ENCODE measurements around the gene SMC3. TPM values are rescaled to one million over a fixed set of nuclear protein-coding genes. Genes with fewer than 3 reads are reported as not detected.
"Not testable (repeated sequence)": the region's sequence is repeated elsewhere in the genome, so short reads cannot be mapped to it uniquely, and the experiment has no call there.

SMC3 gene
- 10 to 100 TPM; 81.3 to 85.0 TPM for total RNA-seq

DNA sequence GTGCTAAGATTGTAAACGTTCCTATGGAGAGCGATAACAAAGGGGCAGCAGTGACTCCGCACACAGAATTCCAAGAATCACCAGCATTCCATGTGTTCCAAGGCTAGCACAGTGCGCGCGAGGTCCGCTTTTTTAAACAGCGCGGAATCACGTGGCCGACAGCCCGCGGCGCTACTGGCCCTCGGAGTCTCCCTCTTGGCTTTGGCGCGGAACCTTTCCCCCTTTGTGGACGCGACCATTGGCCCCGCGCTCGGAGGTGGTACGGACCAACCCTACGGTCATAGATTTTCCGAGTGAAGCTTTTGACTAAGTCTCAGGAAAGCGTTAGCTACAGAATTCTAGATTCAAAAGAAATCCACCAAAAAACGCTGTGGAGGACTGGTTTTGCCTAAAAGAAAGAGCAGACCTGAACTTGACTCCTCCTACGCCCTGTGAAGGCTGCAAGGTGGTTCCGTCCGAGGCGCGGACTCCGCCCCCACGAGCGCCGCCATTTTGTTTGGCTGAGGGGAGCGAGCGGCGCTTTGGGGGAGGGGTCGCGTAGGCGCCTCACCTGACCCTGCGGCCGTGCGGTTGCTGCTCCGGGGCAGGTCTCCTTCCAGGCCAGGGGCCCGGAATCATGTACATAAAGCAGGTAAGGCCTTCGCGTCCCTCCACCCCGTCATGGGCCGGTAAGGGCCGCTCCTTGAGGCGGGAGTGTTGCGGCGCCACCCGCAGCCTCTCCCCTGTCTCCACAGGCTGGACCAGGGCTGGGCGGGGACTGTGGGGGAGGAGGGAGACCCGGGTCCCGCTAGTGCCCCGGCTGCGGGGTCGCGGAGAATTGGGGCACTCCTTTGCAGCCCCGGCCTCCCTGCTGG, at the start of gene SMC3:
Gene SMC3 (plus strand): TSS at position 495 of the 854 bp plus-strand sequence. CDS start 122 bp downstream, at position 617.
- Mint-ChIP-seq H3K27ac (peak within 1 kb of the TSS; percentile 98), H3K4me1 (ENCODE audit: low read depth) (peaks cover 31% of the 10 kb centered on the region), H3K4me3 (peak within 1 kb of the TSS; percentile 87), H3K9me3 (no peaks in the 10 kb centered on the region), H3K36me3 (ENCODE audit: low read depth) (peaks cover 21% of the 10 kb centered on the region), H3K27me3 (ENCODE audit: low read depth) (peaks cover 5% of the 10 kb centered on the region)
- DNase-seq: peak; percentile 95
- CTCF ChIA-PET: interaction anchor here (1.0 to 1.3 kb wide), 2 partner anchors 105 to 257 kb away, joined by 3 read pairs; no protein-coding TSS in a partner anchor
- intact Hi-C loops (cut with micrococcal nuclease): loop anchor here (1.0 to 5.0 kb wide), 8 partner anchors 10 to 590 kb away; partner anchors contain the start of genes BBIP1, PDCD4 and SHOC2

DNA sequence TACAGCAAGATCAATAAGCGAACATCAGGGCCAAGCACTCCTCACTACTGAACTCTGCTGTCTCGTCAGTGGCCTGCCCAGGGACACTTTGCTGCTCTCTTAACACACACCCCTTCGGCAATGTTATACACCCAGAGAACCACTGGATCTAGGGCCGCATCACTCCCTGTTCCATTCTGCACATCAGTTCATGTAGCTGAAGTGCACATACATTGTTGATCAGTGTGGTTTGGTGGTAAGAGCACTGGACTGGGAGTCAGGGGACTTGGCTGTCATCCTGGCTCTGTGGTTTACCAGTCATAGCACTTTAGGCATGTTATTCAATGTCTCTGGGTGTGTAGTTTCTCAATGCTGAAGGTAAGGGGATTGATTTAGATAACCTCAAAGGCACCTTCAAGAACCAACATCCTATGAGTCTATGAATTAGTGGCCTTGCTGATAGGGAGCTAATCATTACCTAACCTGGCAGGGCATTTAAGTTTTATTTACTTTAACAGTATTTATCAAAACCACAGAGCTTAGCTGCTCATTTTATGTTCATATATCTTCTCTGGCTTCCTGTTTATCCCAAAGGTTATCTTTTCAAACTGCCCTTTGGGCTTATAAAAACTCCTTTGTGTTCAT, 45.0 kb upstream of the SMC3 start:
- no peak overlapping the region for H3K27ac Mint-ChIP-seq
- peaks cover 34% of the 10 kb centered on the region for H3K4me1 Mint-ChIP-seq (ENCODE audit: low read depth)
- H3K9me3 Mint-ChIP-seq: no peaks in the 10 kb centered on the region
- H3K27me3 Mint-ChIP-seq (ENCODE audit: low read depth): no peaks in the 10 kb centered on the region
- no peak overlapping the region for H3K4me3 Mint-ChIP-seq
- DNase-seq: no peak
- CTCF ChIA-PET: interaction anchor here (1.0 kb wide), 1 partner anchor 167 kb away, joined by 3 read pairs; no protein-coding TSS in a partner anchor
- peaks cover 2% of the 10 kb centered on the region for H3K36me3 Mint-ChIP-seq (ENCODE audit: low read depth)
- intact Hi-C loops (cut with micrococcal nuclease): no loop called here

GRCh38 chr10:110523736-110524135, 43.8 kb upstream of the SMC3 start:
- Mint-ChIP-seq H3K4me1 (ENCODE audit: low read depth) (peaks cover 46% of the 10 kb centered on the region), H3K36me3 (ENCODE audit: low read depth) (peaks cover 2% of the 10 kb centered on the region), H3K9me3 (no peaks in the 10 kb centered on the region), H3K27me3 (ENCODE audit: low read depth) (no peaks in the 10 kb centered on the region), H3K27ac (no peak overlapping the region), H3K4me3 (no peak overlapping the region)
- intact Hi-C loops (cut with micrococcal nuclease): no loop called here
- DNase-seq: no peak
- CTCF ChIA-PET: interaction anchor here (0.6 to 0.7 kb wide), 2 partner anchors 18 to 132 kb away, joined by 3 read pairs; no protein-coding TSS in a partner anchor

DNA sequence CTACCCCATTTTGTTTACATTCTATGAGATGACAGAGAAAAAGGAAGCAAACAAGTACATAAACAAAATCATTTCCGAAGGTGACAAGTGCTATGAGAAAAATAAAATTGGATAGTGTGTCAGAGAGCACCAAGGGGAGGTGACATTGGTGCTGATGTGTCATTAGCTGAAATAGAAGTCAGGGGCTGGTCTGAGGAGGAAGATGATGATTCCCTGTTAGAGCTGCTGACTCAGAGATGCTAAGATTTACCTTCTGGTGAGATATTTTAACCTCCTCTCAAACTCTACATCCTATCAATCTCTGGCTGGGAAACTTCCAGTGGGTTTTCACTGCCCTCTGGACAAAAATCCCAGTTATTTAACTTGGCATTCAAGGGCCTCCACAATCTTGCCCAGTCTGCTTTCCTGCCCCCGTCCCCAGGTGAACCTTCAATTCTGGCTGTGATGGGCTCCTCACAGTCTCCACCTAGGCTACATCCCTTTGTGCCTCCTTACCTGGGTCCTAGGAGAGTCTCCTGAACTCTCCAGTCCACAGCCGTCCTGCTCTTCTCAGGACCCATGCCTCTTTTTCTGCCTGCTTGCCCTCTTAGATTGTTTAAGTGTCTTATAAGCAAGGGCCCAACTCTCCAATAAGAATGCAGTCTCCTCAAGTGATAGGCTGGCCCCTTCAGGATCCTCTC, 43.2 kb upstream of the SMC3 start:
- Mint-ChIP-seq H3K4me3 (no peak overlapping the region), H3K27ac (no peak overlapping the region), H3K36me3 (ENCODE audit: low read depth) (peaks cover 2% of the 10 kb centered on the region), H3K9me3 (no peaks in the 10 kb centered on the region), H3K4me1 (ENCODE audit: low read depth) (peaks cover 52% of the 10 kb centered on the region), H3K27me3 (ENCODE audit: low read depth) (no peaks in the 10 kb centered on the region)
- CTCF ChIA-PET: interaction anchor here (0.6 to 0.7 kb wide), 2 partner anchors 18 to 132 kb away, joined by 3 read pairs; no protein-coding TSS in a partner anchor
- DNase-seq: no peak
- intact Hi-C loops (cut with micrococcal nuclease): no loop called here

DNA sequence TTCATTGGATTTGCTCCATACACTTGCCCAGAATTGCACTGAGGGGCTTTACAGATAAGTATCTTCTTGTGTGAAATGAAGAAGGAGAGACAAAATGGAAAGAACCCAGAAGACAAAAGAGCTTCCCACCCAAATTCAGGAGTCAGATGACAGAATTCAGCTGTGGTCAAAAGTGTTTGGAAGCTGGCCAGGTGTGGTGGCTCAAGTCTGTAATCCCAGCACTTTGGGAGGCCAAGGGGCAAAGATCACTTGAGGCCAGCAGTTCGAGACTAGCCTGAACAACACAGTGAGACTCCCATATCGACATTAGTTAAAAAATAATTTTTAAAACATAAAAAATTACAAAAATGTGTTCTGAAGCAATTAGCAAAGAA, 42.6 kb upstream of the SMC3 start:
- Mint-ChIP-seq H3K27me3 (ENCODE audit: low read depth) (no peaks in the 10 kb centered on the region), H3K27ac (no peak overlapping the region), H3K9me3 (no peaks in the 10 kb centered on the region), H3K36me3 (ENCODE audit: low read depth) (peaks cover 2% of the 10 kb centered on the region), H3K4me3 (no peak overlapping the region), H3K4me1 (ENCODE audit: low read depth) (peaks cover 57% of the 10 kb centered on the region)
- intact Hi-C loops (cut with micrococcal nuclease): no loop called here
- CTCF ChIA-PET: no interaction called here
- no peak for DNase-seq

- DNase-seq: no peak
- intact Hi-C loops (cut with micrococcal nuclease): no loop called here
- Mint-ChIP-seq H3K4me3 (no peak overlapping the region), H3K4me1 (ENCODE audit: low read depth) (peaks cover 58% of the 10 kb centered on the region), H3K27ac (no peak overlapping the region), H3K9me3 (no peaks in the 10 kb centered on the region), H3K27me3 (ENCODE audit: low read depth) (no peaks in the 10 kb centered on the region), H3K36me3 (ENCODE audit: low read depth) (peaks cover 1% of the 10 kb centered on the region)
- CTCF ChIA-PET: no interaction called here
Measured at GRCh38 chr10:110525349-110526260, 41.9 kb upstream of the SMC3 start.

DNA sequence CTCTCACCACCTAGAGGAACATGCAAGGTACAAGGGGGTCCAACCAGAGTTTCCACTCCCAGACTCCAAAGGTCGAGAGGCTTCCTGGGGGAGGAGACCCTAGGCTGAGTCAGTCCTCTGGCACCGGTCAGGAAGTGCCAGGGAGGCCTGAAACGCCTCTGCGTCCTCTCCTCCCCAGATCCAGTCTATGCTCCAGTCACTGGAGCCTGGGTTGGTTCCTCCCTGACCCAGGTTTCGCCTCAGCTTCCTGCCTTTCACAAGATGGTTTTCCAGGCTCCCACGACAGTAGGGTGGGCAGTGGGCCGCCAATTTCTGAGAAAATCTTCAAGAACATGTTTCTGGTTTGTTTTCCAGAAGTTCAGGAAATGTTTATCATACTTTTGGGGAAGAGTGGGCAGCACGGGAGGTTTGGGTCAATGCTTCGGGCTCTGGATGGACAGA, 39.7 kb upstream of the SMC3 start:
- no peaks in the 10 kb centered on the region for H3K36me3 Mint-ChIP-seq (ENCODE audit: low read depth)
- H3K27me3 Mint-ChIP-seq (ENCODE audit: low read depth): no peaks in the 10 kb centered on the region
- DNase-seq: no peak
- peaks cover 56% of the 10 kb centered on the region for H3K4me1 Mint-ChIP-seq (ENCODE audit: low read depth)
- intact Hi-C loops (cut with micrococcal nuclease): loop anchor here (1.0 kb wide), 1 partner anchor 9 kb away; no protein-coding TSS in a partner anchor
- no peaks in the 10 kb centered on the region for H3K9me3 Mint-ChIP-seq
- CTCF ChIA-PET: interaction anchor here (1.2 to 3.6 kb wide), 2 partner anchors 24 to 173 kb away, joined by 4 to 17 read pairs; no protein-coding TSS in a partner anchor
- H3K4me3 Mint-ChIP-seq: no peak overlapping the region
- peak overlapping the region; percentile 77 for H3K27ac Mint-ChIP-seq

- no peak overlapping the region for H3K4me3 Mint-ChIP-seq
- H3K27ac Mint-ChIP-seq: peak overlapping the region; percentile 77
- H3K36me3 Mint-ChIP-seq (ENCODE audit: low read depth): no peaks in the 10 kb centered on the region
- intact Hi-C loops (cut with micrococcal nuclease): loop anchor here (1.0 kb wide), 1 partner anchor 8 kb away; no protein-coding TSS in a partner anchor
- H3K27me3 Mint-ChIP-seq (ENCODE audit: low read depth): no peaks in the 10 kb centered on the region
- no peak for DNase-seq
- H3K4me1 Mint-ChIP-seq (ENCODE audit: low read depth): peaks cover 58% of the 10 kb centered on the region
- H3K9me3 Mint-ChIP-seq: no peaks in the 10 kb centered on the region
- CTCF ChIA-PET: interaction anchor here (0.6 to 3.6 kb wide), 4 partner anchors 25 to 223 kb away, joined by 3 to 17 read pairs (median 4); no protein-coding TSS in a partner anchor
Measured at GRCh38 chr10:110528224-110528996, 39.1 kb upstream of the SMC3 start.

- not testable (repeated sequence) for H3K36me3 Mint-ChIP-seq (ENCODE audit: low read depth); H3K9me3 Mint-ChIP-seq; H3K4me3 Mint-ChIP-seq; H3K27me3 Mint-ChIP-seq (ENCODE audit: low read depth)
- Mint-ChIP-seq H3K27ac (peak overlapping the region; percentile 72), H3K4me1 (ENCODE audit: low read depth) (peaks cover 53% of the 10 kb centered on the region)
- CTCF ChIA-PET: interaction anchor here (0.6 to 3.6 kb wide), 6 partner anchors 18 to 223 kb away, joined by 3 to 17 read pairs (median 3); no protein-coding TSS in a partner anchor
- DNase-seq: peak; percentile 68
- intact Hi-C loops (cut with micrococcal nuclease): loop anchor here (1.0 kb wide), 6 partner anchors 7 to 205 kb away; no protein-coding TSS in a partner anchor
Measured at GRCh38 chr10:110528997-110529524, 38.4 kb upstream of the SMC3 start.

GRCh38 chr10:110529596-110530011, 37.9 kb upstream of the SMC3 start:
- intact Hi-C loops (cut with micrococcal nuclease): loop anchor here (1.0 kb wide), 5 partner anchors 17 to 205 kb away; no protein-coding TSS in a partner anchor

More at GRCh38 chr10:110529596-110530011, 37.9 kb upstream of the SMC3 start:
- CTCF ChIA-PET: interaction anchor here (0.6 to 3.6 kb wide), 5 partner anchors 17 to 219 kb away, joined by 3 to 17 read pairs (median 3); no protein-coding TSS in a partner anchor
- Mint-ChIP-seq H3K4me1 (ENCODE audit: low read depth) (peaks cover 50% of the 10 kb centered on the region), H3K9me3 (no peaks in the 10 kb centered on the region), H3K27me3 (ENCODE audit: low read depth) (no peaks in the 10 kb centered on the region), H3K36me3 (ENCODE audit: low read depth) (no peaks in the 10 kb centered on the region), H3K4me3 (peak overlapping the region; percentile 11), H3K27ac (peak overlapping the region; percentile 72)
- DNase-seq: peak; percentile 26

Data from activated naive CD4-positive, alpha-beta T cell treated with anti-CD3 and anti-CD28 coated beads for 36 hours (primary cell).